Measurements from ENCODE around the gene MAP3K4. TPM values are rescaled to one million over a fixed set of nuclear protein-coding genes. Genes with fewer than 3 reads are reported as not detected.

The MAP3K4 gene
- total RNA-seq, 1 donor from 2014 or later: 63.3 TPM

DNA sequence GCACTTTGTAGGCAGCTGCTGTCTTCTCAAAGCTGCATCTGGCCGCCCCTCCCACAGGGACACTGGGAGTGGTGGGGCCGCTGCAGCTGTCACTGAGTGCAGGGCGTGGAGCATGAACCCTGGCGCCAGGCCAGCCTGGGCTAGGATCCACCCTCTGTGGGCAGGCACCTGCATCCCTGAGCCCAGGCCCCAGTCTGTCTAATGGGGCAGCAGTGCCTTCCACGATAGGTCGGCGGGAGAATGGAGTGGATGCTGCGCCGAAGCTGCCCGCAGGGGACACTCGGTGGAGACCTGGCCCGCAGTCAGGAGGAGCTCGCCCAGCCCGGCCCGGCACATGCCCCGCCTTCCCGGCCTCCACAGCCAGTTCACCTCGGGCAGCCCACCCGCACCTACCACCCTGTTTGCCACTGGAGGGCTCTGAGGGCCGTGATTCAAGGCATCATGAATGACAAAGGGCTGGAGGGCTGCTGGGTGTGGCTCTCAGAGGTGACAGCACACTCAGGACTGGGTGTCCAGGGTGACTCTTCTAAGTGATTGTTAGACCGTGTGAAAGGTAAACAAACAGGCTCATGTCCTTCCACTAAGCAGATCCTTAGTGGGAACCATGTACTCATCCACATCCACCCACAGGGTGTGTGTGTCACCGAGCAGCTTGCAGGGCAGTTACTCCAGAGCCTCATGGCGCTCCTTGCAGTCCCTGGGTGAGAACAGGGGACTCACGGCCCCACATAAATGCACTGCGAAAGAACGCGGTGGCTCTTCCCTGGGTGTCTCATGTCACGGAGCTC lies 148.4 kb downstream of the MAP3K4 start:
- Mint-ChIP-seq H3K9me3 (ENCODE audit: unreplicated experiment) (peaks cover 18% of the 10 kb centered on the region), H3K4me1 (ENCODE audit: low read depth, unreplicated experiment) (peaks cover 5% of the 10 kb centered on the region), H3K36me3 (ENCODE audit: unreplicated experiment) (peaks cover 39% of the 10 kb centered on the region), H3K27me3 (ENCODE audit: unreplicated experiment) (peaks cover 9% of the 10 kb centered on the region), H3K4me3 (ENCODE audit: unreplicated experiment) (no peak overlapping the region), H3K27ac (ENCODE audit: unreplicated experiment) (no peak overlapping the region)
- TF ChIP-seq, protein P1, sequence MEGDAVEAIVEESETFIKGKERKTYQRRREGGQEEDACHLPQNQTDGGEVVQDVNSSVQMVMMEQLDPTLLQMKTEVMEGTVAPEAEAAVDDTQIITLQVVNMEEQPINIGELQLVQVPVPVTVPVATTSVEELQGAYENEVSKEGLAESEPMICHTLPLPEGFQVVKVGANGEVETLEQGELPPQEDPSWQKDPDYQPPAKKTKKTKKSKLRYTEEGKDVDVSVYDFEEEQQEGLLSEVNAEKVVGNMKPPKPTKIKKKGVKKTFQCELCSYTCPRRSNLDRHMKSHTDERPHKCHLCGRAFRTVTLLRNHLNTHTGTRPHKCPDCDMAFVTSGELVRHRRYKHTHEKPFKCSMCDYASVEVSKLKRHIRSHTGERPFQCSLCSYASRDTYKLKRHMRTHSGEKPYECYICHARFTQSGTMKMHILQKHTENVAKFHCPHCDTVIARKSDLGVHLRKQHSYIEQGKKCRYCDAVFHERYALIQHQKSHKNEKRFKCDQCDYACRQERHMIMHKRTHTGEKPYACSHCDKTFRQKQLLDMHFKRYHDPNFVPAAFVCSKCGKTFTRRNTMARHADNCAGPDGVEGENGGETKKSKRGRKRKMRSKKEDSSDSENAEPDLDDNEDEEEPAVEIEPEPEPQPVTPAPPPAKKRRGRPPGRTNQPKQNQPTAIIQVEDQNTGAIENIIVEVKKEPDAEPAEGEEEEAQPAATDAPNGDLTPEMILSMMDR (IDR thresholded peaks at IDR 0.05; ENCODE audit: partially characterized antibody, unreplicated experiment): no peak
- DNase-seq: peak; percentile 43

- no peak for DNase-seq
- H3K27ac Mint-ChIP-seq (ENCODE audit: unreplicated experiment): no peak overlapping the region
- H3K4me3 Mint-ChIP-seq (ENCODE audit: unreplicated experiment): no peak overlapping the region
- peaks cover 18% of the 10 kb centered on the region for H3K9me3 Mint-ChIP-seq (ENCODE audit: unreplicated experiment)
- H3K36me3 Mint-ChIP-seq (ENCODE audit: unreplicated experiment): peaks cover 34% of the 10 kb centered on the region
- TF ChIP-seq, protein P1 (IDR thresholded peaks at IDR 0.05; ENCODE audit: partially characterized antibody, unreplicated experiment): no peak
- H3K4me1 Mint-ChIP-seq (ENCODE audit: low read depth, unreplicated experiment): peaks cover 5% of the 10 kb centered on the region
- peaks cover 9% of the 10 kb centered on the region for H3K27me3 Mint-ChIP-seq (ENCODE audit: unreplicated experiment)
Measured at GRCh38 chr6:161140554-161140875, 148.9 kb downstream of the MAP3K4 start.

GRCh38 chr6:161141173-161141572 lies 149.6 kb downstream of the MAP3K4 start:
- DNase-seq: no peak
- Mint-ChIP-seq H3K27me3 (ENCODE audit: unreplicated experiment) (peaks cover 8% of the 10 kb centered on the region), H3K4me3 (ENCODE audit: unreplicated experiment) (no peak overlapping the region), H3K36me3 (ENCODE audit: unreplicated experiment) (peaks cover 34% of the 10 kb centered on the region), H3K9me3 (ENCODE audit: unreplicated experiment) (peaks cover 18% of the 10 kb centered on the region), H3K27ac (ENCODE audit: unreplicated experiment) (no peak overlapping the region), H3K4me1 (ENCODE audit: low read depth, unreplicated experiment) (peaks cover 5% of the 10 kb centered on the region)
- TF ChIP-seq, protein P1 (IDR thresholded peaks at IDR 0.05; ENCODE audit: partially characterized antibody, unreplicated experiment): no peak

GRCh38 chr6:161142957-161143296 lies 151.4 kb downstream of the MAP3K4 start:
- Mint-ChIP-seq H3K27ac (ENCODE audit: unreplicated experiment) (no peak overlapping the region), H3K27me3 (ENCODE audit: unreplicated experiment) (peaks cover 4% of the 10 kb centered on the region), H3K36me3 (ENCODE audit: unreplicated experiment) (peaks cover 21% of the 10 kb centered on the region), H3K4me1 (ENCODE audit: low read depth, unreplicated experiment) (peaks cover 5% of the 10 kb centered on the region), H3K9me3 (ENCODE audit: unreplicated experiment) (peaks cover 18% of the 10 kb centered on the region), H3K4me3 (ENCODE audit: unreplicated experiment) (no peak overlapping the region)
- TF ChIP-seq, protein P1 (IDR thresholded peaks at IDR 0.05; ENCODE audit: partially characterized antibody, unreplicated experiment): no peak
- no peak for DNase-seq

DNA sequence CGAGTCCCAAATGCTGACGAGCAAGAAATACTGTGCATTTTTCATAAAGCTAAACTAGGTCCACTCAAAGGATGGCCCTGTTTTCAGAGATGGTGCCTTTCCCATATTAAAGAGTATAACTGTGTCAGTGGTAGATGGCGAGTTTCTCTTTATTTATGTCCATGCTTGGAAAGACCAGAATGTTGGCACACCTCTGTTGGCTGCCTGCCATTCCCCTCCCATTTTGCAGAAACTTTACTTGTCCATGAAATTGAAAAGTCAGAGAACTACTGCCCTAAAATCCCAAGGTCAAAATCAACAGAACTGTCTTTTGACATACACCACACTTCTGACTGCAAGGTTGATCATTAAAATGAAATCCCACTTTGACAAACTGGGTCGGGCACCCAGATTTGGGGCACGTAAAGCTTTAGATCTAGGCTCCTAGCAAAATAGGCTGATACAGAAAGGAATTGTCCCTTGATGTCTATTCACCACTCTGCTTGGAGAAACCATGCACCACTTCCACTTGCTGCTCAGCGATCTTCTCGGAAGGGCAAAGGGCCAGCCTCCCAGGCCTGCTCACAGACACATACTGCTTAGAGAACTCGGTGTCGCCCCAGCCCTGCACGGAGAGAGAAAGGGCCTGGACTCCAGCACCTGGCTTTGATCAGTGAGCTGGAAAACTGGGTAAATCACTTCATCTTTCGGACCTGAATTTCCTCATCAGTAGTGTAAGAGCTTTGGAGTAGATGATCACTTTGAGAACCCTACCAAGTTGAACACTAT lies 152.3 kb downstream of the MAP3K4 start:
- Mint-ChIP-seq H3K9me3 (ENCODE audit: unreplicated experiment) (peaks cover 13% of the 10 kb centered on the region), H3K27ac (ENCODE audit: unreplicated experiment) (no peak overlapping the region), H3K4me3 (ENCODE audit: unreplicated experiment) (no peak overlapping the region), H3K36me3 (ENCODE audit: unreplicated experiment) (peaks cover 21% of the 10 kb centered on the region), H3K4me1 (ENCODE audit: low read depth, unreplicated experiment) (peaks cover 5% of the 10 kb centered on the region), H3K27me3 (ENCODE audit: unreplicated experiment) (peaks cover 4% of the 10 kb centered on the region)
- DNase-seq: no peak
- TF ChIP-seq, protein P1 (IDR thresholded peaks at IDR 0.05; ENCODE audit: partially characterized antibody, unreplicated experiment): no peak
